Measurements from ENCODE around the gene JUP.

DNA sequence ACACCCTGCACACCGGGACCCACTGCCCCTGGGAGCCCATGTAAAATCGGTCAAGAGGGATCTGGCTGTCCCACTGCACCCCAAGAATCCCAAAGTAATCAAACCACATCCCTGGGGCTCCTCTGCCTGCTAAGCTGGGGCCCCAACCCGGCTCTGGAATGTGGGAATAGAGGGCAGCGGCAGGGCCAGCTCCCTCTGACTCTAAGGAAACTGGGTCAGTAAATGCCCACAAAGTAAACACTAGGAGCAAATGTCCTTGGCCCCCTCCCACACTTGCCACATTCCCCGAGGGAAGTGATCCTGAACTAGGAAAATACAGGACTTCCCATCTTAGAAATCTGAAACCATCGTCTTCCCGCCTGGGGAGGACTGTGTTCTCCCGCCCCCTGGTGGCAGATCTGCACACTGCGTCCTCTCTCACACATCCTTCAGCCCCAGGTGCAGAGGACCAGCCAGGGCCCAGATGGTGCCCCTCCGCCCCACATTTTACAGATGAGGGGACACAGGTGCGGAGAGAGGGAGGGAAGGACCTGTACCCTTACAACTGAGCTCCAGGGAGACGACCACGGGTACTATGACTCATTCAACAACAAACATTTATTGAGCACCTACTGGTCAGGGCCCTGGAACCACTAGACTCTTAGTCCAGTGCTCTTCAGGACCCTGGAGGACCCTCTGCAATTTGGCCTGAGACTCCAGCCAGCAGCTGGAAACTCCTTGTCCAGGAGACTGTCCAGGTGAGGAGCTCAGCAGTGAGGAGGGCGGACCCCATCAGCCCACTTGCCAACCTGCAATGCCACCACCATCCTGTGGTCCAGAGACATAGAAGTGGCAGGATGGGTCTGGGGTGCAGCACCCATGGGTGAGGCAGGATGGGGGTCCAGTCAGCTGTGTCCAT is 15.1 kb upstream of the JUP start:
- no peak for TF ChIP-seq SIN3A (IDR thresholded peaks at IDR 0.05; ENCODE audit: borderline replicate concordance, low read depth, low read length)
- no peak; the same call in 1 of the 2 replicates for TF ChIP-seq ZNF274 (CRISPR knock-in tag; IDR thresholded peaks at IDR 0.05)
- TF ChIP-seq, protein P1, sequence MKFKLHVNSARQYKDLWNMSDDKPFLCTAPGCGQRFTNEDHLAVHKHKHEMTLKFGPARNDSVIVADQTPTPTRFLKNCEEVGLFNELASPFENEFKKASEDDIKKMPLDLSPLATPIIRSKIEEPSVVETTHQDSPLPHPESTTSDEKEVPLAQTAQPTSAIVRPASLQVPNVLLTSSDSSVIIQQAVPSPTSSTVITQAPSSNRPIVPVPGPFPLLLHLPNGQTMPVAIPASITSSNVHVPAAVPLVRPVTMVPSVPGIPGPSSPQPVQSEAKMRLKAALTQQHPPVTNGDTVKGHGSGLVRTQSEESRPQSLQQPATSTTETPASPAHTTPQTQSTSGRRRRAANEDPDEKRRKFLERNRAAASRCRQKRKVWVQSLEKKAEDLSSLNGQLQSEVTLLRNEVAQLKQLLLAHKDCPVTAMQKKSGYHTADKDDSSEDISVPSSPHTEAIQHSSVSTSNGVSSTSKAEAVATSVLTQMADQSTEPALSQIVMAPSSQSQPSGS (CRISPR knock-in tag; IDR thresholded peaks at IDR 0.05) = peak; percentile 62
- TF ChIP-seq KMT2A (CRISPR knock-in tag; IDR thresholded peaks at IDR 0.05) = no peak
- TF ChIP-seq IRX3 (CRISPR knock-in tag; IDR thresholded peaks at IDR 0.05; ENCODE audit: borderline replicate concordance, low read depth) = no peak
- no peak for TF ChIP-seq EP300 (IDR thresholded peaks at IDR 0.05; ENCODE audit: low read depth in 2 of 2, low read length in 2 of 2)
- TF ChIP-seq EP300 (CRISPR knock-in tag; IDR thresholded peaks at IDR 0.05; ENCODE audit: borderline replicate concordance) = no peak
- TF ChIP-seq PHF20 (CRISPR knock-in tag; IDR thresholded peaks at IDR 0.05) = no peak
- TF ChIP-seq POLR2A (IDR thresholded peaks at IDR 0.05; ENCODE audit: insufficient read depth in 1 of 2, low read depth in 2 of 2, low read length in 2 of 2) = no peak; a peak in 1 of 4 replicates
- peak; percentile 96 for TF ChIP-seq RAD21 (CRISPR knock-in tag; IDR thresholded peaks at IDR 0.05)
- no peak for TF ChIP-seq CHD4 (IDR thresholded peaks at IDR 0.05; ENCODE audit: borderline replicate concordance, low read length)
- TF ChIP-seq ZNF772 (CRISPR knock-in tag; IDR thresholded peaks at IDR 0.05) = 0 out of 2 replicates have a peak, but pooled peaks have one; percentile 14
- TF ChIP-seq CREB1 (IDR thresholded peaks at IDR 0.05) = no peak
- TF ChIP-seq CREB1 (CRISPR knock-in tag; IDR thresholded peaks at IDR 0.05) = no peak
- TF ChIP-seq, protein P2, sequence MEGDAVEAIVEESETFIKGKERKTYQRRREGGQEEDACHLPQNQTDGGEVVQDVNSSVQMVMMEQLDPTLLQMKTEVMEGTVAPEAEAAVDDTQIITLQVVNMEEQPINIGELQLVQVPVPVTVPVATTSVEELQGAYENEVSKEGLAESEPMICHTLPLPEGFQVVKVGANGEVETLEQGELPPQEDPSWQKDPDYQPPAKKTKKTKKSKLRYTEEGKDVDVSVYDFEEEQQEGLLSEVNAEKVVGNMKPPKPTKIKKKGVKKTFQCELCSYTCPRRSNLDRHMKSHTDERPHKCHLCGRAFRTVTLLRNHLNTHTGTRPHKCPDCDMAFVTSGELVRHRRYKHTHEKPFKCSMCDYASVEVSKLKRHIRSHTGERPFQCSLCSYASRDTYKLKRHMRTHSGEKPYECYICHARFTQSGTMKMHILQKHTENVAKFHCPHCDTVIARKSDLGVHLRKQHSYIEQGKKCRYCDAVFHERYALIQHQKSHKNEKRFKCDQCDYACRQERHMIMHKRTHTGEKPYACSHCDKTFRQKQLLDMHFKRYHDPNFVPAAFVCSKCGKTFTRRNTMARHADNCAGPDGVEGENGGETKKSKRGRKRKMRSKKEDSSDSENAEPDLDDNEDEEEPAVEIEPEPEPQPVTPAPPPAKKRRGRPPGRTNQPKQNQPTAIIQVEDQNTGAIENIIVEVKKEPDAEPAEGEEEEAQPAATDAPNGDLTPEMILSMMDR (CRISPR knock-in tag; IDR thresholded peaks at IDR 0.05) = peak; percentile 98
